Osteoblast (primary cell): ENCODE results near the gene NTSR1. TPM values are rescaled to one million over a fixed set of nuclear protein-coding genes. Genes with fewer than 3 reads are reported as not detected.

Experiments
- DNase-seq: peaks from one replicate; pipeline ENCODE4 v3.0.0; 2011; ENCODE audit warnings: low spot score, mixed read lengths; ENCODE audit not compliant: insufficient read length; ENCODE audit errors: missing footprints
- H2AFZ ChIP-seq: 2 replicates; pipeline ENCODE4 v1.6.0; 2011; ENCODE audit warnings: mild to moderate bottlenecking, low read length
- H3K27ac ChIP-seq: 2 replicates; pipeline ENCODE4 v1.5.1; 2011; ENCODE audit warnings: mild to moderate bottlenecking, low read depth, low read length, moderate library complexity
- H3K27me3 ChIP-seq: 2 replicates; pipeline ENCODE4 v1.6.0; 2012; ENCODE audit warnings: mild to moderate bottlenecking, control low read depth, inconsistent platforms, low read length, moderate library complexity; ENCODE audit not compliant: insufficient read depth
- H3K36me3 ChIP-seq: 2 replicates; pipeline ENCODE4 v1.5.1; 2011; ENCODE audit warnings: mild to moderate bottlenecking, low read length, control low read depth, moderate library complexity; ENCODE audit not compliant: insufficient read depth
- H3K4me1 ChIP-seq: 2 replicates; pipeline ENCODE4 v1.5.1; 2011; ENCODE audit warnings: mild to moderate bottlenecking, low read length, control low read depth, moderate library complexity; ENCODE audit not compliant: insufficient read depth
- H3K4me2 ChIP-seq: 2 replicates; pipeline ENCODE4 v1.6.0; 2011; ENCODE audit warnings: mild to moderate bottlenecking, low read length; ENCODE audit not compliant: insufficient read depth
- H3K4me3 ChIP-seq: fragments of 200-600 bp; sonication (generic); 3 replicates; pipeline ENCODE4 v1.5.1; 2012; ENCODE audit warnings: mild to moderate bottlenecking, low read length, inconsistent platforms; ENCODE audit not compliant: insufficient read depth
- H3K79me2 ChIP-seq: 2 replicates; pipeline ENCODE4 v1.6.0; 2012; ENCODE audit warnings: mild to moderate bottlenecking, low read length, control low read depth, inconsistent platforms; ENCODE audit not compliant: insufficient read depth
- H3K9me3 ChIP-seq: 2 replicates; pipeline ENCODE4 v1.5.1; 2011; ENCODE audit warnings: low read depth, low read length, control low read depth
- H4K20me1 ChIP-seq: 2 replicates; pipeline ENCODE4 v1.6.0; 2012; ENCODE audit warnings: mild to moderate bottlenecking, low read length, control low read depth; ENCODE audit not compliant: insufficient read depth
- CTCF ChIP-seq: IDR thresholded peaks from 2 replicates; pipeline ENCODE4 v1.5.1; 2011; ENCODE audit warnings: mild to moderate bottlenecking, low read depth, low read length, moderate library complexity; ENCODE audit errors: extremely low read depth
- total RNA-seq: library from RNA; depleted of rRNA; stranded (reverse); fragments of >200 nt; gene quantifications from 2 replicates; pipeline ENCODE4 v1.2.3, GENCODE V29; 2012

NTSR1 gene
- total RNA-seq, 1 donor = not detected

GRCh38 chr20:62716198-62716940, 7.7 kb downstream of the NTSR1 start:
- no peaks in the 10 kb centered on the region for H3K36me3 ChIP-seq
- H3K27ac ChIP-seq = no peak overlapping the region
- no peak for TF ChIP-seq CTCF
- H3K27me3 ChIP-seq = peaks cover 29% of the 10 kb centered on the region
- H3K4me1 ChIP-seq = no peaks in the 10 kb centered on the region
- H3K9me3 ChIP-seq = peaks cover under 1% of the 10 kb centered on the region
- no peaks in the 10 kb centered on the region for H4K20me1 ChIP-seq
- DNase-seq = no peak
- H2AFZ ChIP-seq = no peak overlapping the region
- H3K79me2 ChIP-seq = no peaks in the 10 kb centered on the region
- H3K4me3 ChIP-seq = no peak overlapping the region
- H3K4me2 ChIP-seq = no peak overlapping the region

GRCh38 chr20:62716941-62717310, 8.3 kb downstream of the NTSR1 start:
- Histone ChIP-seq H3K4me2 (no peak overlapping the region), H3K4me3 (no peak overlapping the region), H2AFZ (no peak overlapping the region), H3K9me3 (peaks cover 4% of the 10 kb centered on the region), H4K20me1 (no peaks in the 10 kb centered on the region), H3K36me3 (no peaks in the 10 kb centered on the region), H3K79me2 (no peaks in the 10 kb centered on the region), H3K4me1 (no peaks in the 10 kb centered on the region), H3K27me3 (peaks cover 34% of the 10 kb centered on the region), H3K27ac (no peak overlapping the region)
- TF ChIP-seq CTCF = no peak
- no peak for DNase-seq

GRCh38 chr20:62717933-62718332, 9.3 kb downstream of the NTSR1 start:
- Histone ChIP-seq H3K4me3 (no peak overlapping the region), H3K27me3 (peaks cover 43% of the 10 kb centered on the region)

More at GRCh38 chr20:62717933-62718332, 9.3 kb downstream of the NTSR1 start:
- no peak overlapping the region for H2AFZ ChIP-seq
- H3K27ac ChIP-seq = no peak overlapping the region
- H3K9me3 ChIP-seq = peaks cover 4% of the 10 kb centered on the region
- H3K4me2 ChIP-seq = no peak overlapping the region
- no peaks in the 10 kb centered on the region for H3K79me2 ChIP-seq
- no peaks in the 10 kb centered on the region for H3K4me1 ChIP-seq
- H3K36me3 ChIP-seq = no peaks in the 10 kb centered on the region
- no peak for TF ChIP-seq CTCF
- no peak for DNase-seq
- H4K20me1 ChIP-seq = no peaks in the 10 kb centered on the region
